GM12801 (cell line): ENCODE data around the gene NAV1.

ENCODE experiments used
- CTCF ChIP-seq: IDR thresholded peaks from one replicate; pipeline ENCODE4 v1.5.1; 2011; ENCODE audit warnings: control low read depth; ENCODE audit not compliant: insufficient read length; ENCODE audit errors: extremely low read depth

The NAV1 gene

DNA sequence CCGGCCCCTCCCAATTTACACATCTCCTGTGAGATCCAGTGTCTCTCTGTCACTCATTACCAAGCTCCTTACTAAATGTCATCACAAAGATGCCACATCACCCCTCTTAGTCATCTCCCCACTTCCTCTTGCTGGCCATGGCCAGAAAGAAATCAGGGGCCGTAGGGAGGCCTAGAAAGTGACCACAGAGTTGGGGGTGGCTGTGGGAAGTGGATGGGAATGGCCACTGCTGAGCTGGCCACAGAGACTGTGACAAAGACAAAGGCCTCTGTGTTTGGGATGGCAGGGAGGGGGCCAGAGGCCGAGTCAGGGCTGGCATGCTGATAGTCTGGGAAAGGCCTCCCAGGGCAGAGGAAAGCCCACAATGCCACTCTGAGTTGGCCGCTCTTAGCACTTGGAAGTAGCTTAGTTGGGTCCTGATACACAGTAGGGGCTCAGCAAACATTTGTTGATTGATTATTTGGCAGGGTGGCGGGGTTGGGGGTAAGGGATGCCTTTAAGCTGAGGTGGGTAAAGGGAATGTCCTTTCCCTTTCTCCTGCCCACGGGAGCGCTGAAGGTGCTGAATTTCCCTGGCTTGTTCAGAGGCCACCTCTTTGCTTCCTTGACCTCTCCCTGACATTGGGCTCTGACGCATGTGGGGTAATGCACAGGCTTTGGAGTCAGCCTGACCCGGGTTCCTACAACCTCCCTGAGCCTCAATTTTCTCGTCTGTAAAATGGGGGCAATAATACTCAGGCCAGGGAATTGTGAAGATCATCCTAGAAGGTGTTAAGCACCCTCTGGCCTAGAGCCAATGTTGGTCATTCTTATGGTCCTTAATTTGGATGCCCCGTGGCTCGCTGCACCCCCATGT, 13.2 kb downstream of the NAV1 start:
- no peak for TF ChIP-seq CTCF

- no peak for TF ChIP-seq CTCF
Measured at GRCh38 chr1:201552941-201553351, 14.0 kb downstream of the NAV1 start.

- TF ChIP-seq CTCF = no peak
Measured at GRCh38 chr1:201553496-201554189, 14.7 kb downstream of the NAV1 start.

DNA sequence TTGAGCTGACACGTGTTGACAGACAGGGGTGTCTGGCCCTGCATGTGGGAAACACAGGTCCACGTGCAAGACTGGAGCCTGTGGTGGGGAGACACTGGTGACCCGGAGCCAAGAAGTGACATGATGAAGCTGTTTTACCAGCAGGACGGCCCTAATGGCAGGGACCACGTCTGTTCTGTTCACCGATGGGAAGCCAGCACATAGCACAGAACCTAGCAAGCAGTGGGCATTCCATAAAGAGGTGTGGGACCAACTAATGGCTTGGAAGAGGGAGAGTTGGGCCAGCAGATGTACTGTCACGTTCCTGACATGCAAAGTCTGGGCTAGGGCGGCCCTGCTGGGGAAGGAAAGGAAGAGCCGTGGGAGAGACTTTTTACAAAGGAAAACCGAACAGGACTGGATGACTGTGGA, 15.3 kb downstream of the NAV1 start:
- no peak for TF ChIP-seq CTCF

DNA sequence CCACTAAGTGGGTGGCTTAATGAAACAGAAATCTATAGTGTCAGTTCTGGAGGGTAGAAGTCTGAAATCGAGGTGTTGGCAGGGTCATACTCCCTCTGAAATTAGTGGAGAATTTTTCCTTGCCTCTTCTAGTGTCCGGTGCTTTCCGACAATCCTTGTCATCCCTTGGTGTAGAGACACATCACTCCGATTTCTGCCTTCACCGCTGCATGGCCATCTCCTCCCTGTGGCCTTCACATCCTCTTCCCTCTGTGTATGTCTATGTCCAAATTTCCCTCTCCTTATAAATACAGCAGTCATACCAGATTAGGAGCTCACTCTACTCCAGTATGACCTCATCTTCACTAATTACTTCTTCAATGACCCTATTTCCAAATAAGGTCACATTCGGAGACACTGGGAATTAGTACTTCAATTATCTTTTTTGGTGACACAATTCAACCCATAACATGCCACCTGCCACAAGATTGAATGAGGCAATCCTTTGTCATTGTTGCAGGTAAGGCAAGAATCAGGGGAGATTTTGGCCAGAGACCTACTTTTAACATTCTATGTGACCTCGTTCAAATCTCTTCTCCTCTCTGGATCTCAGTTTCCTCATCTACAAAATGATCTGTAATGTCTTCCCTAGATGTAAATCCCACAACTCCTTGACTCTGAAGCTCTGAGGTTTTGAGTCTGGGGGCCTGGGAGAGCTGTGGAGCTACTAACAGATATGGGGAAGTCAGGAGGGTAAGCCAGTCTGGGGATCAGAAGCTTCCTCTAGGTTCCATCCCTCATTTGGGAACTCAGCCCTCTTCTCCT, 16.1 kb downstream of the NAV1 start:
- no peak for TF ChIP-seq CTCF

DNA sequence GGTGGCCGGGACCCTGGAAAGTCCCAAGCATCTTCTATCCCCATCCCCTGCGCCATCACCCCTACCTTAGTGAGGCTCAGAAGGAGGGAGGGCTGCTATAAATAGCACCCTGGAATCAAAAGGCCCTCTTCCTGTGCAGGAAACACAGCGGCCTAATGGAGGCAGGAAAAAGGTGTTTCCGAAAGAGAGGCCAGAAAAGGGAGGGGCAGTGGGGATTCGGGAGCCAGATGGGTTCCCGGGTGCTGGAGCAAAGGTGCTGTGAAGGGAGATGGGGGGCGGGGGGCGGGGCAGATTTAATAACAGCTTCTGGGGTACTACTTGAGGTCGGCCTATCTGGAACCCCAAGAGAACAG, 16.6 kb downstream of the NAV1 start:
- TF ChIP-seq CTCF = no peak
